HUES64 (cell line): ENCODE data around the gene RPH3AL.

Source experiments
- H3K27ac ChIP-seq: 2 replicates; pipeline ENCODE4 v1.7.0; 2013; ENCODE audit warnings: low read depth, low read length, inconsistent platforms
- H3K27me3 ChIP-seq: 2 replicates; pipeline ENCODE4 v1.6.1; 2013; ENCODE audit warnings: mild to moderate bottlenecking, low read length; ENCODE audit not compliant: insufficient read depth
- H3K36me3 ChIP-seq: 2 replicates; pipeline ENCODE4 v1.6.1; 2013; ENCODE audit warnings: mild to moderate bottlenecking, low read length; ENCODE audit not compliant: insufficient read depth
- H3K4me1 ChIP-seq: 2 replicates; pipeline ENCODE4 v1.6.1; 2013; ENCODE audit warnings: mild to moderate bottlenecking, low read length, moderate library complexity; ENCODE audit not compliant: insufficient read depth
- H3K4me3 ChIP-seq: 2 replicates; pipeline ENCODE4 v1.5.1; 2013; ENCODE audit warnings: mild to moderate bottlenecking, low read length, moderate library complexity
- H3K9ac ChIP-seq: 2 replicates; pipeline ENCODE4 v1.6.1; 2013; ENCODE audit warnings: mild to moderate bottlenecking, low read depth, low read length
- H3K9me3 ChIP-seq: 2 replicates; pipeline ENCODE4 v1.6.1; 2013; ENCODE audit warnings: low read depth, low read length; ENCODE audit not compliant: insufficient read depth
- WGBS: fragments of 150-250, 120-280 bp; methylation state at CpG from one replicate; pipeline ENCODE4 v1.1.7; 2013; ENCODE audit warnings: missing lambda C conversion rate; 5-methylcytosine and 5-hydroxymethylcytosine counted together

Gene RPH3AL

DNA sequence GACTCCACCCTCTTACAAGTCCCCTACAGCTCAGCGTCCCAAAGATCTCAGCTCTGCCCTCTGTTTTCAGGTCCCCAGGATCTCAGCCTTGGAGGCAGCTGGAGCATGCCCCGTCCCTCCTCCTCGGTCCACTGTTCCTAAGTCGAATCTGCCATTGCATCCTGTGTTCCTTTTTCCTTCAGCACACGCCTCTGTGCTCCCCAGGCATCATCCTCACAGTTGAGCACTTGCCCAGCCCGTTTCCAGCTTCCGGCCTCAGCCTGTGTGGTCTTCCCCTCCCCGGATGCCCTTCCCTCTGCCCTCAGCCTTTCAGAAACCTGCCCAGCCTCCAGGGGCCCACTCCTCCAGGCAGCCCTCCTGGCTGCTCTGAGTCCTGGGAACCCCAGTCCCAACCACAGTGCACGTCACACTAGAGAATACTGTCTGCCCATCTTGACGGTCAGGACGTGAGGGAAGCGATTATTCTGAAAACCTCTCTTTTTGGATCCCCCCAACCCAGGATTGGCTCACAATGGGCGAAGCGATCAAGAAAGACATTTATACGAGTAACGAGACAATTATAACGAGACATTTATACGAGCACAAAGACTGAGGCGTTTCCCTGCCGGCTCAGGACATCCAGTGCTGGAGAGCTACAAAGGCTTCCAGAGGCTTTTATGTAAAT lies 41.4 kb downstream of the RPH3AL start:
- Histone ChIP-seq H3K4me1 (peaks cover 16% of the 10 kb centered on the region), H3K4me3 (no peak overlapping the region), H3K27me3 (no peaks in the 10 kb centered on the region), H3K9me3 (no peaks in the 10 kb centered on the region; the same call in 1 of the 2 replicates), H3K9ac (no peak overlapping the region), H3K36me3 (no peaks in the 10 kb centered on the region), H3K27ac (no peak overlapping the region)
- 78% methylated on average over 20 of the region's 20 CpGs for WGBS

- no peak overlapping the region for H3K4me3 ChIP-seq
- H3K36me3 ChIP-seq: no peaks in the 10 kb centered on the region
- no peak overlapping the region for H3K27ac ChIP-seq
- H3K4me1 ChIP-seq: peaks cover 16% of the 10 kb centered on the region
- H3K27me3 ChIP-seq: no peaks in the 10 kb centered on the region
- H3K9me3 ChIP-seq: no peaks in the 10 kb centered on the region; the same call in 1 of the 2 replicates
- H3K9ac ChIP-seq: no peak overlapping the region
- 81% methylated on average over 28 of the region's 28 CpGs for whole genome bisulfite sequencing
Observed at GRCh38 chr17:310111-311010, 42.2 kb downstream of the RPH3AL start.

DNA sequence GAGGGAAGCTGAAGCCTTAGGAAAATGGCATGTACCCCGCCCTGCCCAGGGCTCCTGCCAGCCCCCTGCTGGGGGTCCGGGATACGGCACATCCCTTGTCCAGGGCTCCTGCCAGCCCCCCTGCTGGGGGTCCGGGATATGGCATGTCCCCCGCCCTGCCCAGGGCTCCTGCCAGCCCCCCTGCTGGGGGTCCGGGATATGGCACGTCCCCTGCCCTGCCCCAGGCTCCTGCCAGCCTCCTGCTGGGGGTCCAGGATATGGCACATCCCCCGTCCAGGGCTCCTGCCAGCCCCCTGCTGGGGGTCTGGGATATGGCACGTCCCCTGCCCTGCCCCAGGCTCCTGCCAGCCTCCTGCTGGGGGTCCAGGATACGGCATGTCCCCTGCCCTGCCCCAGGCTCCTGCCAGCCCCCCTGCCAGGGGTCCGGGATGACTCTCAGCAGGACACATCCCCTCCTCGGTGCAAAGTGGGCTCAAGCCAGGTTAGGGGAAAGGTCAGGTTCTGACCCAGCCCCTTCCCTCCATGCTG lies 43.2 kb downstream of the RPH3AL start:
- Histone ChIP-seq H3K9me3 (no peaks in the 10 kb centered on the region), H3K36me3 (no peaks in the 10 kb centered on the region), H3K4me1 (peaks cover 18% of the 10 kb centered on the region), H3K4me3 (no peak overlapping the region), H3K9ac (no peak overlapping the region), H3K27ac (no peak overlapping the region), H3K27me3 (peaks cover 1% of the 10 kb centered on the region)
- WGBS: 66% methylated on average over 12 of the region's 12 CpGs

DNA sequence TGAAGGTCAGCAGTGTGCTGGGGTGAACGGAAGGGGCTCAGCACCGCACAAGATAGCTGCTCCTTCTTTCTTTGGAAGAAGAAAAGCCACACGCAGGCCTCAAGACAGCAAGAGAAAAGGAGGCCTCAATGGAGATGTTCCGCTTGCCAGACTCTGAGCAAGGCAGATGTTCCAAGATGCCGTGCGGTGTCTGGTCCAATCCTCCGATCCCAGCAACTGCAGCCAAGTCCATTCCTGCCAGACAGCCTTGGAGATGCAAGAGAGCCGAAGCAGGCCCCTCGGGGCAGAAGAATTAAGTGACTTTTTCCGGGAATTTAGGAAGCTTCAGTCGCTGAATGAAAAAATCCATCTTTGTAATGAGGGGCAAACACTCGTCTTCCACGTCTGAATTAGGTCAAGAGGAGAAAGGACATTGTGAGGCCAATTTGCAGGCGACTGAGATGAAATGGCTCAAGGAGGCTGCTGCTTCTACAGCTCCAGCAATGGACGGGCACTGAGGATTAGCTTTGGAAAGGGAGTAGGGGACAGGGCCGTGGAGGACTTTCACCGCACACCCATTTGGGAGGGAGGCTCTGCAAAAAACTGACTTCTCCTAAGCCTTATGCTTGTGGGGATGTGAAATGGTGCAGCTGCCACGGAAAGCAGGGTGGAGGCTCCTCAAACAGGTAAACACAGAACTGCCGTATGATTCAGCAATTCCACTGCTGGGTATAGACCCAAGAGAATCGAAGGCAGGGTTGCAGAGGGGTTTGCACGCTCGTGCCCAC lies 44.7 kb downstream of the RPH3AL start:
- no peak overlapping the region for H3K4me3 ChIP-seq
- no peak overlapping the region for H3K27ac ChIP-seq
- peaks cover 14% of the 10 kb centered on the region for H3K27me3 ChIP-seq
- whole genome bisulfite sequencing: 88% methylated on average over 22 of the region's 22 CpGs
- peaks cover 22% of the 10 kb centered on the region for H3K4me1 ChIP-seq
- no peaks in the 10 kb centered on the region for H3K9me3 ChIP-seq
- no peak overlapping the region for H3K9ac ChIP-seq
- no peaks in the 10 kb centered on the region for H3K36me3 ChIP-seq

GRCh38 chr17:307295-307691 lies 45.3 kb downstream of the RPH3AL start:
- Histone ChIP-seq H3K9me3 (no peaks in the 10 kb centered on the region), H3K36me3 (no peaks in the 10 kb centered on the region), H3K4me1 (peaks cover 22% of the 10 kb centered on the region), H3K27ac (no peak overlapping the region), H3K27me3 (peaks cover 21% of the 10 kb centered on the region), H3K4me3 (no peak overlapping the region), H3K9ac (no peak overlapping the region)
- WGBS: 89% methylated on average over 16 of the region's 16 CpGs

DNA sequence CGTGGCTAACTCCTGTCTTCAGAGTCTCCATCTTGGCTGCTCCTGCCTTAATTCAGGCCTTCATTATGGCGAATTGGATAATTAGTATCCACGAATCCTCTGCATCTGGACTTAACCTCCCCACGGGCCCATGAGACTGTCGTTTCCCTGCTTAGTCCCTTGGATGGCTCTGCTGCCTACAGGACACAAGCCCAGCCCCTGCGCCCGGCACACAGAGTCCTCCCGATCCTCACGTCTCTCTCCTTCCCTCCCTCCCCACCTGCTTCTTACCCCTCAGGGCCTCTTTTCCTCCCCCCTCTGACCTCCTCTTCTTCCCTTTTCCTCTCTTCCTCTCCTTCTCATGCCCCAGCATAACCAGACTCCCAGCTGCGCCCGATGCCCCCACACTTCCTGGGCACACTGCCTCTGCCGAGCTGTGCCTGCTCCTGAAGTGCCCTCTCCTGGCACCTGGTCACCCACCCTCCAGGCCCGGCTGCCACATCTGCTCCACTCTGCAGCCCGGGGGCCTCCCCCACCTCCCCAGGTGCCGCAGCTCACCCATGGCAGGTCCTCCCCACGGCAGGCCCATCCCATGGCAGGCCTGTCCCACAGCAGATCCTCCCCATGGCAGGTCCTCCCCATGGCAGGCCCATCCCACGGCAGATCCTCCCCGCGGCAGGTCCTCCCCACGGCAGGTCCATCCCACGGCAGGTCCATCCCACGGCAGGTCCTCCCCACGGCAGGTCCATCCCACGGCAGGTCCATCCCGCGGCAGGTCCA lies 45.9 kb downstream of the RPH3AL start:
- Histone ChIP-seq H3K9ac (no peak overlapping the region), H3K9me3 (no peaks in the 10 kb centered on the region), H3K27me3 (peaks cover 26% of the 10 kb centered on the region), H3K4me3 (no peak overlapping the region), H3K27ac (no peak overlapping the region), H3K36me3 (no peaks in the 10 kb centered on the region), H3K4me1 (peaks cover 22% of the 10 kb centered on the region)
- WGBS: 86% methylated on average over 26 of the region's 26 CpGs

- no peak overlapping the region for H3K9ac ChIP-seq
- no peak overlapping the region for H3K27ac ChIP-seq
- no peaks in the 10 kb centered on the region for H3K36me3 ChIP-seq
- H3K9me3 ChIP-seq: no peaks in the 10 kb centered on the region
- H3K27me3 ChIP-seq: peaks cover 29% of the 10 kb centered on the region
- 87% methylated on average over 16 of the region's 16 CpGs for WGBS
- H3K4me1 ChIP-seq: peaks cover 21% of the 10 kb centered on the region
- no peak overlapping the region for H3K4me3 ChIP-seq
Observed at GRCh38 chr17:306116-306515, 46.5 kb downstream of the RPH3AL start.

DNA sequence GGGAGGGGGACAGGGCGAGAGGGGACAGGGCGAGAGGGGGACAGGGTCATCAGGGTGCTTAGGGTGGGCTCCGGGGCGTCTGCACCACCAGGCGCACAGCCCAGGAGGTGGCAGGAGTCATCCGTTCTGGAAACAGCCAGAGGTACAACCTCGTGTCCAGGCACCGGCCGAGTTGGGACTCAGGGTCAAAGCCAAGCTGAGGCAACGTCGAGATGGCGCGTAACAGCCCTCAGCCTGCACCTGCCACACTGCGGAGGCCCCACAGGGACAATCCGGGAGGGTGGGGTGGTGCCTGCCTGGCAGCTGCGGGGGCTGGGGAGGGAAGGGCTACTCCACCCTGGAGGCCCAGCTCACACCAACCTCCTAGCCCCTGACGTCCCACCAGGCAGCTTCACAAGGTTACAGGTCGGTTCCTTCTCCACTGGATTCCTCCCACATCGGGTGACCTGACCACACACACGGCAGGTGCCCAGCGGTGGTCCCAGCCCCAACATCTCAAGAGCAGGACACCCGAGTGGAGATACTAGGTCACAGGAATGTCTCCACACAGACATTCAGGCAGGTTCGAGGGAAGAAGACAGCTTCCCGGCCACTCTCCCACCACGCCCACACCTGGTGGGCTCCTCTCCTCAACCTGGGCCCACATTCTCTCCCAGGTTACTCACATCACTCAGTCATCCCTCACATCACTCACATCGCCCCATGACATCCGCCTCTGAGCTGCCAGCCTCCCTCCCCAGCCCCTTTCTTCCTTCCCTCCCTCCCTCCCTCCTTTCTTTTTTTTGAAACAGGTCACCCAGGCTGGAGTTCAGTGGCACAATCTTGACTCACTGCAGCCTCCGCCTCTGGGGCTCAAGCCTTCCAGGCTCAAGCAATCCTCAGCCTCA lies 47.3 kb downstream of the RPH3AL start:
- peaks cover 13% of the 10 kb centered on the region for H3K4me1 ChIP-seq
- H3K9me3 ChIP-seq: no peaks in the 10 kb centered on the region
- peaks cover 29% of the 10 kb centered on the region for H3K27me3 ChIP-seq
- WGBS: 43% methylated on average over 25 of the region's 28 CpGs
- H3K4me3 ChIP-seq: no peak overlapping the region
- no peak overlapping the region for H3K9ac ChIP-seq
- H3K27ac ChIP-seq: no peak overlapping the region
- no peaks in the 10 kb centered on the region for H3K36me3 ChIP-seq

DNA sequence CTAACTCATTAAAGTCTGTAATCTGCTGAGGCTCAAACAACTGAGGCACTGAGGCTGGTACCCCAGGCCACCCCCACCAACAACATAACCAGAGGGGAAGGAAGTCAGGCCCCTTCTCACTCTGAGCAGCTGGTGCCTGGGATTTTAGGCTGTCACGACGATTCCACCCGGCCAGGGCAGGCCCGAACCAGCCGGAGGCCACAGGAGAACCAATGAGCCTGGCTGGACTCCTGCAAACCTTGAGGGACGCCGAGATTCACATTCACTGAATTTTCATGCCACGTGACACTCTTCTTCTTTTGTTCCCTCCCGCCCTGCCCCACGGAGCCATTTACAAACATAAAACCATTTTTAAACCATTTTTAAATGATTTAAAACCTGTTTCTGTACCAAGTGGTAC lies 48.1 kb downstream of the RPH3AL start:
- WGBS: 25% methylated on average over 10 of the region's 10 CpGs
- Histone ChIP-seq H3K4me1 (peaks cover 5% of the 10 kb centered on the region), H3K36me3 (no peaks in the 10 kb centered on the region), H3K27me3 (peaks cover 29% of the 10 kb centered on the region), H3K9ac (peak overlapping the region; percentile 54), H3K27ac (no peak overlapping the region), H3K9me3 (no peaks in the 10 kb centered on the region), H3K4me3 (peak overlapping the region; percentile 48)

DNA sequence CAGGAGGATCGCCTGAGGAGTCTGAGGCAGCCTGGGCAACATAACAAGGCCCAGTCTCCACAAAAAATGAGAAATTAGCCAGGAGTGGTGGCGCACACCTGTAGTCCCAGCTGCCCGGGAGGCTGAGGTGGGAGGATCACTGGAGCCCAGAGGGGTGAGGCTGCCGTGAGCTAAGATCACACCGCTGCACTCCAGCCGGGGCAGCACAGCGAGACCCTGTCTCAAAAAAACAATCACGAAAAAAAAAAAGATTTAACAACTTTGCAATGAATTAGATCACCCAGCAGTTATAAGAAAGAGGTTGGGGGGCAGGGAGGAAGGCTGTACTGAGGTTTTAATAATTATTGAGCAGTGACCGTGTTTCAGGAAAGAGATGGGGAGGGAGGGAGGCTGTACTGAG lies 49.4 kb downstream of the RPH3AL start:
- Histone ChIP-seq H3K27ac (no peak overlapping the region), H3K36me3 (no peaks in the 10 kb centered on the region), H3K4me1 (peaks cover 5% of the 10 kb centered on the region), H3K9me3 (no peaks in the 10 kb centered on the region), H3K9ac (no peak overlapping the region), H3K4me3 (no peak overlapping the region), H3K27me3 (peaks cover 29% of the 10 kb centered on the region)
- WGBS: 94% methylated on average over 6 of the region's 9 CpGs
